HG03064 (cell line): ENCODE results near the gene BCAP31.
"Not testable (repeated sequence)": the region's sequence is repeated elsewhere in the genome, so short reads cannot be mapped to it uniquely, and the experiment has no call there.

Source experiments
- ATAC-seq: cut with Tn5 transposase; IDR thresholded peaks from one replicate; pipeline ENCODE4 v1.9.1; 2021; ENCODE audit warnings: low read depth; ENCODE audit not compliant: unreplicated experiment

The BCAP31 gene

GRCh38 chrX:153736071-153736820, 12.1 kb upstream of the BCAP31 start:
- ATAC-seq = no peak

GRCh38 chrX:153735274-153735673, 11.1 kb upstream of the BCAP31 start:
- ATAC-seq = no peak

- ATAC-seq = no peak
Observed at GRCh38 chrX:153734871-153735270, 10.7 kb upstream of the BCAP31 start.

- ATAC-seq = no peak
Observed at GRCh38 chrX:153733651-153734240, 9.6 kb upstream of the BCAP31 start.

GRCh38 chrX:153732401-153732800, 8.2 kb upstream of the BCAP31 start:
- ATAC-seq = no peak

- ATAC-seq = no peak
Observed at GRCh38 chrX:153731845-153732215, 7.6 kb upstream of the BCAP31 start.

- no peak for ATAC-seq
Observed at GRCh38 chrX:153731117-153731844, 7.1 kb upstream of the BCAP31 start.

GRCh38 chrX:153730115-153730514, 5.9 kb upstream of the BCAP31 start:
- not testable (repeated sequence) for ATAC-seq

GRCh38 chrX:153728951-153729631, 4.9 kb upstream of the BCAP31 start:
- no peak for ATAC-seq

- ATAC-seq = no peak
Observed at GRCh38 chrX:153728095-153728494, 3.9 kb upstream of the BCAP31 start.

GRCh38 chrX:153727123-153727931, 3.1 kb upstream of the BCAP31 start:
- ATAC-seq = no peak

GRCh38 chrX:153726286-153727122, 2.3 kb upstream of the BCAP31 start:
- peak; percentile 38 for ATAC-seq

- no peak for ATAC-seq
Observed at GRCh38 chrX:153725832-153726285, 1.7 kb upstream of the BCAP31 start.

GRCh38 chrX:153725039-153725831, 1.0 kb upstream of the BCAP31 start:
- ATAC-seq = no peak

- ATAC-seq = peak; percentile 29
Observed at GRCh38 chrX:153723351-153724251, 586 bp downstream of the BCAP31 start.

- ATAC-seq = no peak
Observed at GRCh38 chrX:153722704-153723350, 1.4 kb downstream of the BCAP31 start.

- no peak for ATAC-seq
Observed at GRCh38 chrX:153719701-153720100, 4.5 kb downstream of the BCAP31 start.
